ENCODE results near the gene N4BP3.
A peak's percentile ranks its signal among the peaks of the same experiment; 100 is the strongest.

Gene N4BP3

DNA sequence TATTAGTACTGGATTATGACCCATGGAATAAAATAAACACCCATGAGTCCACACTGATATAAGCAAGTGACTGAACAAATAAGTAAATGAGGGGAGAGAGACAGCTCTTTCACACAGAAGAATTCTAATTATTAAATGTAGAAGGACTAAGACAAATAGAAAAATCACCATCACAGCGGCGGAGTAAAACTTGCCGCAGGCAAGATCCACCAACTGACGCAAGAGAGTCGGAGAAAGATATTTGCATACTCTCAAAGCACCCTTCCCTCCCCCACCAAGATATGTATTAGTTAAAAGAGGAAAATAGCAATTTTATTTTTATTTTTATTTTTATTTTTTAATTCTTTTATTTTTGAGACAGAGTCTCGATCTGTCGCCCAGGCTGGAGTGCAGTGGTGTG is 14.6 kb upstream of the N4BP3 start:
- DNase-seq (ENCODE audit: low spot score): no peak

DNA sequence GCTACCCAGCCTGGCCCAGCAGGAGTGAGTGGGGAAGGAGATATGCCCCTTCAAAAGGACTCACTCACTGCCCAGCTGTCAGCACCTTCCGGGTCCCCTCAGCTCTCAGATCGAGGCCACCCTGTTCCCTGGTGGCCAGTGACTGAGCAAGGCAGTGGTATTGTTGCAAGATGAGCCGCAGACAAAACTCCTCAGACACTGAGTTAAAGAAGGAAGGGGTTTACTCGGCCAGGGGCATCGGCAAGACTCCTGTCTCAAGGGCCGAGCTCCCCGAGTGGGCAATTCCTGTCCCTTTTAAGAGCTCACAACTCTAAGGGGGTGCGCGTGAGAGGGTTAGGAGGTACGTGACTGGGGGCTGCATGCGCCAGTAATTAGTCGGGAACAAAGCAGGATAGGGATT is 9.7 kb upstream of the N4BP3 start:
- no peak for DNase-seq (ENCODE audit: low spot score)

DNA sequence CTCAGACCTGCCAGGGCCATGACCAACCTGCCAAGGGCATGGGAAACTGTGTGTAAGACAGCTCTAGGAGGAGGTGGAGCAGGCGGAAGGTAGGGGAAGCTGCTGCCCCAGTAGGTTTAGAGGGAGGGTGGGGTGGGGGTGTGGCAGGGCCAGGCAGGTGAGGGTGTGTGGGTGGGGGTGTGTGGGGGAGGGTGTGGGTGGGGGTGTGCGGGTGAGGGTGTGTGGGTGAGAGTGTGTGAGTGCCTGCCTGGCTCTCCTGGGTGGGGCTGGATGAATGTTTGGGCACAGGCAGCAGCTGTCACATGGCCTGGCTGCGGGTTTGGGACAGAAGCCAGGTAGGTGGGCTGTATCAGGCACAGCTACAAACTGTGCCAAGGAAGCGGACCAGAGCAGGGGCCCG is 8.8 kb upstream of the N4BP3 start:
- no peak for DNase-seq (ENCODE audit: low spot score)

DNA sequence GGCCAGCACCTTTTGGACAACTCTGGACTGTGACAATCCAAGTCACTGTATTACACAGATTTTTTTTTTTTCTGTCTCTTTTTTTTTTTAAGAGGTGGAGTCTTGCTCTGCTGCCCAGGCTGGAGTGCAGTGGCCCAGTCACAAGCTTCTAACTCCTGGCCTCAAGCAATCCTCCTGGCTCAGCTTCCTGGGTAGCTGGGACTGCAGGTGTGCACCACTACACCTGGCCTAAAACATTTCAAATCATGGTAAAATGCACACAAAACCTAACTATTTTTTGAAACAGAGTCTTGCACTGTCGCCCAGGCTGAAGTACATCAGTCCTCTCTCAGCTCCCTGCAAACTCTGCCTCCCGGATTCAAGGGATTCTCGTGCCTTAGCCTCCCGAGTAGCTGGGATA is 7.2 kb upstream of the N4BP3 start:
- DNase-seq (ENCODE audit: low spot score): no peak

DNA sequence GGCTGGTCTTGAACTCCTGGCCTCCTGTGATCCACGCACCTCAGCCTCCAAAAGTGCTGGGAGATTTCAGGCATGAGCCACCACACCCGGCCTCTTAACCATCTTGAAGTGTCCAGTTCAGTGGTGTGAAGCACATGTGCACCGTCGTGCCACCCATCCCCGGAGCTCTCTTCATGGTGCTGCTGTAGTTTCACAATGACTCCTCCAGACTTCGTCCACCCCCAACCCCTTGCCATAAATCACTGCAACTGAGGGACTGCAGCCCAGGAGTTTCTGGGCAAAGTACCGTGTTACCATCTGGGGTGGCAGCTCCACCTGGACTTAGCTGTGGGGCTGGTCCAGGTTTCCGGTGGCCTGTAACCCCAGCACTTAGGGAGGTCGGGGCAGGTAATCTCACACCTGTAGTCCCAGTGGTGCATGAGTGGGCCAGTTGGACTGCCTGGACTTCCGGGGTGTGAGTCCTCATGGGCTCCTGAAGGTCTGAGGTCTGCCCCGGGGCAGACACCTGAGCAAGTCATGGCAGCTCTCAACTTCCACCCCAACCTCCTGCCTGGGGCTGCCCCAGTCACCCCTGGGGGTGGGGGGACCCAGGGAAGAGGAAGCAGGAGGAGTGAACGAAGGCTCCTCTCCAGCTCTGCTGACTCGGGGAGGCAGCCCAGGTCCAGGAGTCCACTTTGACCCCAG is 6.6 kb upstream of the N4BP3 start:
- DNase-seq (ENCODE audit: low spot score): no peak

DNA sequence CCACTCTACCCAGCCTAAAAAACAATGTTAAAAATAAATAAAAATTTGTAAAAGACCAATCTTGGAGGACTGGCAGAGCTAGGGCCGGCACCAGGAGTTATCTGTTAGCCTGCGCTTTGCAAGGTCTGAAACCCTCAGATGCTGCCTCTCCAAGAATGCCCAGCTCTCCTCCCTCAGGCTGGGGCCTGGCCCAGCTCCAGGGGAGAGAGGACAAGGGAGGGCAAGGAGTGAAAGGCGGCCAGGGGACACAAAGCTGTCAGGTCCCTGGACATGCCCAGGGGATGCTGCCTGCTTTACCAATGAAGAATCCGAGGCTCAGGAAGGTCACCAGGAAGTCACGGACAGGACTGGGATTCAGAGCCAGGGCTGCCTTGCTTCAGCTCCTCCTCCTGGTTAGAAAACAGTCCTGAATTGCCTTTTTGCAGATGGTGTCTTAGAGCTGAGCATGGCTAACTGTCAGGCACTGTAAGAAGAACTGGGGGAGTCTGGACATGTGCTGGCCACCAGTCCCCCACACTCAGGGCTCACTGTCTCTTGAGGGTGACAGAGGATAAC is 5.5 kb upstream of the N4BP3 start:
- DNase-seq (ENCODE audit: low spot score): no peak

DNA sequence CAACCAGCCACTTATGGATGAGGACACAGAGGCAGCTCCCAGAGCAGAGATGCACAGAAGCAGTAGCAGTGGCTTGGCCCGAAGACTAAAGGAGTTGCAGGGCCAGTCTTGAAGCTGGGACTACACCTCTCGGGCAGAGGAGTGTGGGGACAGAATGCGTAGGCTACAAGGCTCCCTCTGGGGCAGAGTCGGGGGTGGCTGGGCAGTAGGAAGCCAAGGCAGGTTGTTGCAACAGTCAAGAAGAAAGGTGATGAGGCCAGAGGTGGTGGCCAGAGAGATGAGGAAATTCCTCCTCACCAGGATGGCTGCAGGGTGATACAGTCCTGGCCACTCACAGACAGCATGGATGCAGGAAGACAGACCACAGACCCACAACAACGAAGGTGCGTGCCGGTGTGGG is 4.9 kb upstream of the N4BP3 start:
- no peak for DNase-seq (ENCODE audit: low spot score)

DNA sequence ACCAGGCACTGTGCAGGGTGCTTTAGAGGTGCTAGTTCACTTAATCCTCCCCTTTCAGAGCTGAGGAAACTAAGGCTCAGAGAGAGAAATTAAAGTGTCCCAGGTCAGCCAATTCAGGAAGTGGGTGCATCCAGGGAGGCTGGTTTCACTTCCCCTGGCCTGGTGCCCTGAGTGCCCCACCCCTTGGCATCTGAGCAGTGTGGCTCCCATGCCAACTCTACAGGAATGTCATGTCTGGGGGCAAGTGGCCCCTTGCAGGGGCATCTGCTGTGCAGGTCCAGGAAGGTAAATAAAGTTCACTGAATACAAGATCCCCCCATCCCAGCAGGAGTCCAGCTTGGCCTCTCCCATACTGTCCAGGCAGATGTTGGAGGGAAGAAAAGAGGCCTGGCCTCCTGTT is 4.4 kb upstream of the N4BP3 start:
- no peak for DNase-seq (ENCODE audit: low spot score)

DNA sequence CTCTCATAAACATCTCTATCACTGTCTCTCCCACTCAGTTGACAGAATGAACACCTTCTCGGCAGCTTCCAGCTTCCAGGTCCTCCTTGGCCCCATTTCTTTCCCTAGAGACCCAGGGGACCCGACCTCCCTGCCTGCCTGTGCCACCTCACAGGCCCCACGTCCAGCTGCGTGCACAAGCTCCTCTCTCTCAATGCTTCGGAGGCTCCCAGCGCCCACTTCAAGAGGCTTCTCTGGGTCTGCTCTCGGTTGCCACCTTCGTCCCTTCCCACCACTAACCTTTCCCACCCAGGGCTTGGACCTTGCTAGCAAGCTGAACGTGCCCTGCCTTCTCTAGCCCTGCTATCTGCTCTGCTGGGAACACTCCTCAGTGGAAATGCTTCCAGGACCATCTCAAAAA is 2.8 kb upstream of the N4BP3 start:
- no peak for DNase-seq (ENCODE audit: low spot score)

DNA sequence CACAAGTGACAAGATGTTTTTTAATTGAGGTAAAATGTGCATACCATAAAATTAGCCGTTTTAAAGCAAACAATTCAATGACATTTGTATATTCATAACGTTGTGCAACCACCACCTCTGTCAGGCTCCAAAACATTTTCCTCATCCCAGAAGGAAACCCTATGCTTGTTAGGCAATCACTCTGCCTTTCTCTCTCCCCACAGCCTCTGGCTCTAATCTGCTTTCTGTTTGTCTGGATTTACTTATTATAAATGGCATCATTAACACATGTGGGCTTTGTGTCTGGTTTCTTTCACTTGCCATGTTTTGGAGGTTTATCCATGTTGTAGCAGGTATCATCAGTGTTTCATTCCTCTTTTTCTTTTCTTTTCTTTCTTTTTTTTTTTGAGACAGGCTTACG is 1.4 kb upstream of the N4BP3 start:
- DNase-seq (ENCODE audit: low spot score): no peak

DNA sequence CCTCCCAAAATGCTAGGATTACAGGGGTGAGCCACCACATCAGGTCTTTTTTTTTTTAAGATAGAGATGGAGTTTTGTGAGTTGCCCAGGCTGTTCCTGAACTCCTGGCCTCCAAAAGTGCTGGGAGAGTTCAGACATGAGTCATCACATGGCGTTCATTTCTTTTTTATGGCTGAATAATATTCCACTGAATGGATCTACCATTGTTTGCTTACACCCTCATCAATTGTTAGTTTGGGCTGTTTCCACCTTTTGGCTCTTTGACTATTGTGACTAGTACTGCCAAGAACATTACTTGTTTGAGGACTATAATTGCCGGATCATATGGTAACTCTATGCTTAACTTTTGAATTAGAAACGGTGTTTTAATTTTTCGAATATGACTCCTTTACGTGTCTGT is 787 bp upstream of the N4BP3 start:
- DNase-seq (ENCODE audit: low spot score): no peak

DNA sequence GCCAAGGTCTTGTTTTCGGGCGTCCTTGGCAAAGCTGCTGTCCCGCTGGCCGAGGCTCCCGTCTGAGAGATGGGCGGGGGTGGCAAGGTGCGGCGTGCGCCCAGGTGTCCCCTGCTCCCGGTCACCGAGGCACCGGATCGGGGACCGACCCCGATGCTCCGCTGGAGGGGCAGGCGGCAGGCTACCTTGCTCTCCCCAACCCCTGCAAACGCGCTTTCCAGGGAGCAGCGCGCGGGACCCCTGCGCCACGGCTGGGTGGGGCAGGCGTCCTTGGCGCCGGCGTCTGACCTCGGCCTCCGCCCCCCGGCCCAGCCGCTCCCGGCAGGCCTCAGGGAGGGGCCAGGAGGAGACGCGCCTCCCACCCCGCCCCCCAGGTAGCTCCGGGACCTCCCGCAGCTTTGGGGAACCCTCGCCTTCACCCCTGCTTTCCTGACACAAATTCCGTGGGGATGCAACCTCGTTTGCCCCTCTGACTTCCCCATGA is 551 bp downstream of the N4BP3 start:
- no peak for DNase-seq (ENCODE audit: low spot score)

DNA sequence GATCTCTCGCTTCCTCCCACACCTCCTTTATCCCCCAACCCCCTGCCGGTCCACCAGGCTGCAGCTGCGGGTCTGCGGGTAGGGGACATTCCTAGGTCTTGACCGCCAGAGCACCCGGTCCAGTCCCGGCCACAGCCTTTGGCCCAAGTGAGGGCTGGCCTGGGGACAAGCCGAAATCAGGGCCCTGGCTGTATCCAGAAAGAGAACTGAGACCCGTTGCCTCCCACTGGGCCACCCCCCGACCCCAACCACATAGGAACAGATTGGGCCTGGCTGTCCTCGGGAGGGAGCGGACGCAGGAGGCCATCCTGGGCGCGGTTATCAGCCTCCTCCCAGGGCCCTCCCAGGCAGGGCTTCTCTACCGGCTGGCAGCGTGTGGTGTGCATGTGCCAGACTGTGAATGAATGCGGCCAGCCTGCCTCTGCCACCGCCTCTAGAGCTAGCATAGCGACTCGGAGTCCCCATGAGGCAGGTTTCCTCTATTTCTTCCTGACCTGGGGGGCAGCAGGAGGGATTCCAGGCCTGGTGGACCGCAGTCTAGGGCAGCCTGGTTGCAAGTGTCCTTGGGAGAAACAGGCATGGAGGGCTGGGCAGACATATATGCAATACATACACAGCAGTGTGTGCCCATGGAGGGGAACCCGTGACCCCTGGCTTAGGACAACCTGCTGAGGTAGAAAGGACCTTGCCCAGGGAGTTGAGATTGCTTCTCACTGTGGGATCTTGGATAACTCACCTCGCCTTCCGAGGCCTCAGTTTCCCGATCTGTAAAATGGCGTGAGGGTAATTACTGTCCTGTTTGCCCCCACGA is 1.2 kb downstream of the N4BP3 start:
- peak; percentile 34 for DNase-seq (ENCODE audit: low spot score)

DNA sequence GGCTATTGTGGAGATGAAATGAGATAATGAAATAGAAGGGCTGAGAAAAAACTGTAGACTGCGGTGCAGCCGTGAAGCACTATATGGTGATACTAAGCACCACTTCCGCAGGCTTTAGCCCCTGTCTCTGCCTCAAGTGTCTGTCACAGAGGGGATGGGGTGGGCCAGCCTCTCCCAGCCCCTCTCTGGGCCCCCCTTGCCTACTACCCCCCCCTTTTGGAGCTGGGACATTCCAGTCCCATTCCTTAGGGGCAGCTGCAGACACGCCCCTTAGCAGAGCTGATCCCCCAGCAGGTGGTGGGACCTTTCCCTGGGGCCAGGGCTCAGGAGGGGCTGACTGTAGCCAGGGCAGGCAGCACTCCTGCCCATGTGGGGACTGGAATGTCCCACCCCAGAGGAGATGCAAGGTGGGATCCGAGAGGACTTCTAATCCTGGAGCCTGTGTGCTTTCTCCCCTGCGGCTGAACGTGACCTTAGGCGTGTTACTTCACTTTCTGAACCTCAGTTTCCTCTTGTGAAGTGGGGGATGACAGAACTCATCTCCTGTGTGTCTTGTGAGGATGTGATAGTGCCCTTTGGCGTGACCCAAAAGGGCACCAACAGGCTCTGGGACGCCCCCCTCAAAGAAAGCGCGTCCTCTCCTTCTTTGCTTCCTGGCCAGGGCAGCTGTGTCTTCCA is 1.9 kb downstream of the N4BP3 start:
- DNase-seq (ENCODE audit: low spot score): no peak

DNA sequence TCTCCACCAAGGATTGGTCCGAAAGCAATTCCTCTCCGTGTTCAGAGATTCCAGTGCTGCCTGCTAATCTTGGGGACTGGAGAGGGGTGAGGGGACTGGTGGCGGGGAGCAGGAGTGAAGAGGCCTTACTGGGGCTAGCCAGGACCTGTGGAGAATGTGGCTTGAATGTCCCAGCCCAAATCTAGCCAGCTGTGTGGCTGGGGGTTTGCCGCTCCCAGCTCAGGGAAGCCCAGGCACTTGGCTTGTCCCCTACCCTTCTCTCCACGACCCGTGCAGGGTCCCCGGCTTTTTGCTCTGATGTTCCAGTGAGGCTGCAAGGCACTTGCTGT is 2.4 kb downstream of the N4BP3 start:
- no peak for DNase-seq (ENCODE audit: low spot score)

DNA sequence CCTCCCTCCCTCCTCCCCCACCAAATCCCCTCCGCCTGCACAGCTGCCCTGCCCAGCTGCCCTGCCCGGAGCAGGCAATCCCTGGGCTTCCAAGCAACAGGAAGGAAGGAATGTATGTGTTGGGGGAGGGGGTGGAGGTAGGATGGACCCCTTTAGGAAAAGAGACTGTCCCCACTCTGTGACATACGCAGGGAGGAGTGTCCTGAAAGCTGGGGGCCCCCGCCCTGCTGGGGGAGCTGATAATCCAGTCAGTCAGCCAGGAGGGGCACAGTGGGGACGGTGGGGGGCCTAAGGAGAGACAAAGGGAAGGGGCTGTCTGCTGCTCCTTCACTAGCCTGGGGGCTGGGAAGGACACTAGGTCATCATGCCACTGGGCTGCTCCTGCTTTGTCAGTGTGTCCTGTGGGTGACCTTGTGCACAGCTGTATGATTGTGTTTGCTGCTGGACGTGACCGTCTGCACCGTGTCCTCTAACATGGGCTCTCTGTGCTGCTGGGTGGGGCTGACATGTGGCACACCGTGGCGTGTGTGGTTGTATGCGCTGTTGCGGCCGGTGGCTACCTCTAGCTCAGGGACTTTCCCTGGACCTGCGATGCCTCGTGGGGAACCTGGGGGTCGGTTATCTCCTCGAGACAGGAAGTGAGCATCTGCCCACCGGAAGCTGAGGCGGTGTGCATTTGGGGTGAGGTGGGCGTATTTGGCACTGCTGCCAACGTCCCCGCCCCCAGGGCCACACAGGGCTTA is 3.0 kb downstream of the N4BP3 start:
- DNase-seq (ENCODE audit: low spot score): peak; percentile 60

DNA sequence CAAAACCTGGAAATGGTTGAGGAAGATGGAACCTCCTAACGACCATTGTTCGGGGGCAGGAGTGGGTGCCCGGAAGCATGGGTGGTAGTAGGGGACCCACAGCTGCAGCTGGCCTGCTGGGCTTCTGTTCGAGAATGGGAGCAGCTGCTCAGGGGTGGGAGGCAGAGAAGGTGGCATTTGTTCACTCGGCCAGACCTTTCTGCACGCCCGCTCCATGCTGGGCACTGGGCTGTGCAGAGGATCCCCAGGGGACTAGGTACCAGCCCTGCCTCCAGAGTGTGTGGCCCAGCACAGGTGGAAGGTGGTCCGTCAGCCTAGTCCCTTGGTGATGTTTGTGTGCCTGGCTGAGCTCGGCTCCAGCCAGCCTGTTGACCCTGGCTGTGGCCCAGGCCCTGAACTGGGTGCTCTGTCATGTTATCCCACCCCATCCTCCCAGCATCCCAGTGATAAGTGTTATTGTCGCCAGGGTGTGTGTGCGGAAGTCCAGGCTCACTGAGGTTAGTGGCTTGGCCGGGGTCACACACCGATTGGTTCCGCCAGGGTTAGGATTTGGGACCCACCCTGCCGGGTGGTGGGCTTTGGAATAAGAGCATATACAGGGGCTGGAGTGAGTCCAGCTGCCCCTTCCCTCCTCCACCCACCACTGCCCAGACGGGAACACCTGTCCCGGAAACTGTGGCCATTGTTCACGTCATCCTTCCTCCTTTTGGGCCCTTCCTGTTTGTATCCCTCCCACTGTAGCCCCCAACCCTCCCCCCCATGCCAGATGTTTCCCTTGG is 4.8 kb downstream of the N4BP3 start:
- no peak for DNase-seq (ENCODE audit: low spot score)

DNA sequence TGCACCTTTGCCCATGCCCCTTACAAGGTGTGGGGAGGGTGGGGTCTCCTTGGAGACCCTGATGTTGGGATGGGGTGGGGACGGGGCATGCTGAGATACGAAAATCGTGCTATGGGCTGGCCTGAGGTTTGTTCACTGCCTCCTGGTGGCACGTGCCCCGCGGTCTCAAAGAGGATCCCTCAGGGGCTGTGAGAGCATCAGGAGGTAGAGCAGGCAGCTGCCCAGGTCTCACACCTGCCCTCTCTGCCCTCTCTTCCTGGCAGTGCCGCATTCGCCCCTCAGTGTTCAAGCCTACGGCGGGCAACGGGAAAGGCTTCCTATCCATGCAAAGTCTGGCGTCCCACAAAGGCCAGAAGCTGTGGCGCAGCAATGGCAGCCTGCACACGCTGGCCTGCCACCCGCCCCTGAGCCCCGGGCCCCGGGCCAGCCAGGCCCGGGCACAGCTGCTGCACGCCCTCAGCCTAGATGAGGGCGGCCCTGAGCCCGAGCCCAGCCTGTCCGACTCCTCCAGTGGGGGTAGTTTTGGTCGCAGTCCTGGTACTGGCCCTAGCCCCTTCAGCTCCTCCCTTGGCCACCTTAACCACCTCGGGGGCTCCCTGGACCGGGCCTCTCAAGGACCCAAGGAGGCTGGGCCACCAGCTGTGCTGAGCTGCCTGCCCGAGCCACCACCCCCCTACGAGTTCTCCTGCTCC is 6.7 kb downstream of the N4BP3 start:
- DNase-seq (ENCODE audit: low spot score): no peak

DNA sequence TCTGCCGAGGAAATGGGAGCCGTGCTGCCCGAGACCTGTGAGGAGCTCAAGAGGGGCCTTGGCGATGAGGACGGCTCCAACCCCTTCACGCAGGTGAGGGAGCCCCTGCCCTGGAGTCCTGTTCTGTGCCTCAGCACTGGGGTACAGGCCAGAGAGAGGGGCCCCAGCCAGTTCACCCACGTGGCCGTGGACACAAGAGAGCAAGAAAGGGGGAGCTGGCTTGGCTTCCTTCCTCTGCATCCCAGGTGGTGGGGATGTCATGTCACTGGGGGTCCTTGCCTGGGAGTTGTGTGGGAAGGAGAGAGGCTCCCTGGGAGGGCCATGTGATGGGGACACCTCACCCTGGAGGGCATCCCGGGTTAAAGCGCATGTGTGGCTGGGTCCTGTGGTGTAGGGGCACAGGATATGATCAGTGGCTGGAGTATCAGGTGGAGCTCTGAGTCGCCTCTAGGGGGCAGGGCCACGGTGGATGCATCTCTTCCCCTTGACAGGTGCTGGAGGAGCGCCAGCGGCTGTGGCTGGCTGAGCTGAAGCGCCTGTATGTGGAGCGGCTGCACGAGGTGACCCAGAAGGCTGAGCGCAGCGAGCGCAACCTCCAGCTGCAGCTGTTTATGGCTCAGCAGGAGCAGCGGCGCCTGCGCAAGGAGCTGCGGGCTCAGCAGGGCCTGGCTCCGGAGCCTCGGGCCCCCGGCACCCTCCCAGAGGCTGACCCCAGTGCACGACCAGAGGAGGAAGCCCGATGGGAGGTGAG is 7.5 kb downstream of the N4BP3 start:
- DNase-seq (ENCODE audit: low spot score): peak; percentile 86
